Mucosa of descending colon (tissue), 3 donors: ENCODE data around the gene MCM6. TPM values are rescaled to one million over a fixed set of nuclear protein-coding genes. Genes with fewer than 3 reads are reported as not detected.

Source experiments
- ATAC-seq: fragments of 200-7000 bp; cut with Tn5 transposase; one replicate; pipeline ENCODE4 v1.9.1; 2020; ENCODE audit warnings: mild to moderate bottlenecking, moderate library complexity
- DNase-seq, 3 donors: peaks; one replicate each; pipeline ENCODE4 v3.0.0-alpha.2; 2020
- H3K36me3 ChIP-seq: fragments of 200-600 bp; one replicate; pipeline ENCODE4 v1.8.0; 2021; ENCODE audit warnings: low read depth, mild to moderate bottlenecking
- H3K4me1 ChIP-seq: fragments of 200-600 bp; one replicate; pipeline ENCODE4 v1.8.0; 2021; ENCODE audit warnings: low read depth, mild to moderate bottlenecking
- H3K4me3 ChIP-seq: fragments of 200-600 bp; one replicate; pipeline ENCODE4 v1.8.0; 2021; ENCODE audit warnings: mild to moderate bottlenecking
- H3K9me3 ChIP-seq: fragments of 200-600 bp; one replicate; pipeline ENCODE4 v1.8.0; 2021; ENCODE audit warnings: mild to moderate bottlenecking
- intact Hi-C, 2 donors: fragments of 100-400 bp; cut with DNase I in 1 of 2; cut with micrococcal nuclease in 1 of 2; formaldehyde crosslinking; loops; one replicate each; pipeline versions ENCODE4 v1.11.0 to v1.11.1; 2022; cut with DNase I, micrococcal nuclease
- total RNA-seq, 3 donors: library from RNA; stranded (reverse); fragmentation: NEBNext Ultra II Directional in 2 of 3; extraction: Animal tissue kit (Norgen Biotek cat#: 25700) in 2 of 3; gene quantifications; one replicate each; pipeline versions ENCODE4 v1.2.1 to v1.2.4, GENCODE V29; 2021 to 2023
- TF ChIP-seq, protein P1 (sequence below): fragments of 200-600 bp; IDR thresholded peaks from one replicate; pipeline ENCODE4 v1.8.0; 2022; ENCODE audit warnings: antibody characterized with exemption, mild to moderate bottlenecking
- donor health status: DM: no; HTN: no; CAD: no; lungs with moderate emphysema.
- donor health status: DM: no; HTN: no; CAD: no.
- donor health status: DM: no; HTN: yes; CAD: no.

The MCM6 gene
- total RNA-seq, 3 donors from 2014 or later: 8.4 to 19.8 (median 8.9) TPM

DNA sequence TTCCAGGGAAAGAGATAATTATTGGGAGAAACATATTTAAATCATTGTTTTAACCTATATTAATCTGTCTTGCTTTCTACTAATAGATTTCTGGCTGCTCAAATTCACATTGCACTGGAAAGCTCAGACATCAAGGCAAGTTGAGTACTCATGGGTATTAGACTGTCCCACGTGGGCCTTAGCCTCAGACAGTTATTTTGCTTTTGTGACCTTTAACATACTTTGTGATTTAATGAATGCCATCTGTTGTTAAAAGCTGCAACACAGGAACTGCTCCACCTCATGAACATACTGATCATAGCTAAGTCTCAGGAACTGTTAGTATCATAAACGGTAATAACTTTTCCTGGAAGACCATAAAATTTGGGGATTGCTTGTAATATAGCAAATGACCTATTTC, 36.5 kb downstream of the MCM6 start:
- intact Hi-C loops: no loop called here
- DNase-seq (peak in 1 of 3 donors; percentile 21), ATAC-seq (peak; percentile 90)

DNA sequence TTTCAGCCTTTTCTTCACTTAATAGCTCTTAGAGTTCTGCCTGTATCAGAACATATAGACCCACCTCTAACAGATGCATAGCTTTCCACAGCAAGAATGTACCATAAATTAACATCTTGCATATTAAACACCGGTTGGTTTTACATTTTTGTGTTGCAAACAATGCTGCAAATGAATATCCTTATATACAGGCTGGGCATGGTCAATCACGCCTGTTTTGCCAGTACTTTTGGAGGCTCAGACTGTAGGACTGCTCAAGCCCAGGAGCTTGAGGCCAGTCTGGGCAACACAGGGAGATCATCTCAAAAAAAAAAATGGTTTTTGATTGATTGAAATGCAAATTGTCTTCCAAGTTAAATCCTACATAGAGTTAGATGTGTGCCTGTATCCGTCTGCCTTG, 37.7 kb downstream of the MCM6 start:
- intact Hi-C loops: no loop called here
- TF ChIP-seq, protein P1, sequence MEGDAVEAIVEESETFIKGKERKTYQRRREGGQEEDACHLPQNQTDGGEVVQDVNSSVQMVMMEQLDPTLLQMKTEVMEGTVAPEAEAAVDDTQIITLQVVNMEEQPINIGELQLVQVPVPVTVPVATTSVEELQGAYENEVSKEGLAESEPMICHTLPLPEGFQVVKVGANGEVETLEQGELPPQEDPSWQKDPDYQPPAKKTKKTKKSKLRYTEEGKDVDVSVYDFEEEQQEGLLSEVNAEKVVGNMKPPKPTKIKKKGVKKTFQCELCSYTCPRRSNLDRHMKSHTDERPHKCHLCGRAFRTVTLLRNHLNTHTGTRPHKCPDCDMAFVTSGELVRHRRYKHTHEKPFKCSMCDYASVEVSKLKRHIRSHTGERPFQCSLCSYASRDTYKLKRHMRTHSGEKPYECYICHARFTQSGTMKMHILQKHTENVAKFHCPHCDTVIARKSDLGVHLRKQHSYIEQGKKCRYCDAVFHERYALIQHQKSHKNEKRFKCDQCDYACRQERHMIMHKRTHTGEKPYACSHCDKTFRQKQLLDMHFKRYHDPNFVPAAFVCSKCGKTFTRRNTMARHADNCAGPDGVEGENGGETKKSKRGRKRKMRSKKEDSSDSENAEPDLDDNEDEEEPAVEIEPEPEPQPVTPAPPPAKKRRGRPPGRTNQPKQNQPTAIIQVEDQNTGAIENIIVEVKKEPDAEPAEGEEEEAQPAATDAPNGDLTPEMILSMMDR: no peak
- H3K9me3 ChIP-seq: no peaks in the 10 kb centered on the region
- DNase-seq (no peak), ATAC-seq (no peak)
- peaks cover 6% of the 10 kb centered on the region for H3K4me1 ChIP-seq
- no peak overlapping the region for H3K4me3 ChIP-seq
- H3K36me3 ChIP-seq: no peaks in the 10 kb centered on the region

More for the DNA sequence above, 36.5 kb downstream of the MCM6 start:
- TF ChIP-seq, protein P1: no peak
- Histone ChIP-seq H3K9me3 (no peaks in the 10 kb centered on the region), H3K36me3 (no peaks in the 10 kb centered on the region), H3K4me1 (peaks cover 6% of the 10 kb centered on the region), H3K4me3 (no peak overlapping the region)

DNA sequence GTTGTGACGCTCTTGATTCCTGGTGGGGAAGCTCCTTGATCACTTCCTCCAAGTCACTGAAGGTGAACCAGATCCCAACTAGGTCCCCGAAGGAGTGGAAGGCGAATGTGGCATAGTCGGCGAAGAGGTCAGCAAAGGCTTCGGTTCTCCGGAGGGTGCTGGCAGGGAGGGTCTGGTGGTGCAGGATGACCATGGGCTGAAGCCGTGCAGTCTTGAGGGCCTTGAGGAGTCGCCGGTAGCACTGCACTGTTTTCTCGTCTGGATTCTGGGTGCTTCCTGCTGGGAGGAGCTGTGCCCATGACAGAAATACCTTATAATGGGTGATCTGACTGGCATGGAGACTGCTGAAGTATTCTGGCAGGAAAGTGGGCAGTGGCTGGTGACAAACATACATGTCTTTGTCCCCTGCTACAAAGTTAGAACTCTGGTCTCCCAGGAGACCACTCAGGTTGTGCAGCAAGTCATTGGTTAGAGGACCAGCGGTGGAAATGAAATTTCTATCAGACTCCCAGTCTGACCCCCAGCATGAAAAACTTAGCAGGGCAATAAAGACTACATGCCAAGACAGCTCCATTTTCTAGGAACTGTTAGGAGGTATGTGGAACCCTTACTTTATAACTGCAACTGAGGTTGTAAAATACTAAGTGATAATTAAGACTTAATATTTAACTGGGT, 39.5 kb downstream of the MCM6 start, which contains the start of gene LCT:
LCT (minus strand) TSS at position 589 of the 675 bp plus-strand sequence; CDS start at position 574, 15 bp downstream.
- ATAC-seq (no peak), DNase-seq (no peak)
- no peaks in the 10 kb centered on the region for H3K36me3 ChIP-seq
- peaks cover 6% of the 10 kb centered on the region for H3K4me1 ChIP-seq
- no peak within 1 kb of the TSS for H3K4me3 ChIP-seq
- intact Hi-C loops: no loop called here
- TF ChIP-seq, protein P1: no peak
- no peaks in the 10 kb centered on the region for H3K9me3 ChIP-seq

DNA sequence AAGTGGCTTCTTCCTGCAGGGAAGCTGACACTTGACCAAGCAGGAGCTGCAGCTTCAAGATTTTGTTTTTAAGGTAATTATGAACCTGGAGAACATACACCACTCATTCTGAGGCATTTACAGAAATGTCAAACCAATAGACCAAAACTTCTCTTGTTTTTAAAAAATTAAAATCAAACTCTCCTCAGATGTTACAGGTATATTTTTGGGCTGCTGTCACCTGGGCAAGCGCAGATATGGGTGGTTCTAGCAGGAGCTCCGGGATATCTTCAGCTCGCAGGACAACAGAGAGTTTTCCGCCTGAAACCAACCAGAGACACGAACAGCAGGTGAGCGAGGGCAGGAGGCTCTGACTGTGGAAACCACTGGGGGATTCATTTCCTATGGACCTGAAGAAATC, 43.4 kb downstream of the MCM6 start:
- Histone ChIP-seq H3K36me3 (no peaks in the 10 kb centered on the region), H3K9me3 (no peaks in the 10 kb centered on the region), H3K4me1 (no peaks in the 10 kb centered on the region), H3K4me3 (no peak overlapping the region)
- intact Hi-C loops: no loop called here
- ATAC-seq (no peak), DNase-seq (no peak)
- TF ChIP-seq, protein P1: no peak

DNA sequence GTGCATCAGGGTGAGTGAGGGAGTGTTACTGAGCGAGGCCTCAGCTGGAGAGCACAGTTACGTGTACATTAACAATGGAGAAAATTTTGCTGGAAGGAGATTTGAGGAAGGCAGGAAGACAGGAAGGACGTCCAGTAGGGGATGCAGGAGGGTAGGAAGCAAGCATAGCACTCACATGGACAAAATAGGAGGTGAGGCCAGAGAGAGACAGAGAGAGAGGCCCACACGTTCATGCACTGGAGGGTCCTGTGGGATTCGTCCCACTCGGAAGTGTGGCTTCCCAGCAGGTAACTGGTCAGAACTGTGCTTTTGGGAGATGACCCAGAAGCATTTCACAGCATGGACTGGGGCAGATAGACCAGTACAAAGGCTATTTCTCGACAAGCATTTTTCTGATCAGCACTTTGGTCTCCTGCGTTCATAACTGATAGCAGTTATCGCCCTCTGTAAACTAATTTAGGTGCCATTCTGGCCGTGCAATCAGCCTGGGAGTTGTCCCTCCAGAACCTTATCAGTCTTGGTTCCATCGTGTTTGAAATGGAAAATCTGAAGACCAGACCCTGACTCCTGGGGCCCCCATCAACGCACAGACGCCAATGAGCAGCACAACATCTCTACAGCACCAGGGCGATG, 44.9 kb downstream of the MCM6 start:
- ATAC-seq (peak; percentile 73), DNase-seq (peak in 1 of 3 donors; percentile 15)
- intact Hi-C loops: no loop called here

More for the DNA sequence above, 44.9 kb downstream of the MCM6 start:
- Histone ChIP-seq H3K9me3 (no peaks in the 10 kb centered on the region), H3K36me3 (no peaks in the 10 kb centered on the region), H3K4me1 (no peaks in the 10 kb centered on the region), H3K4me3 (no peak overlapping the region)
- TF ChIP-seq, protein P1: no peak
